CD4-positive, alpha-beta T cell (primary cell): ENCODE measurements around the gene TAF1C. TPM values are rescaled to one million over a fixed set of nuclear protein-coding genes. Genes with fewer than 3 reads are reported as not detected.

Experiments
- ATAC-seq: fragments of 200-7000 bp; cut with Tn5 transposase; one replicate; pipeline ENCODE4 v1.10.0; 2022; ENCODE audit warnings: mild to moderate bottlenecking; ENCODE audit not compliant: poor library complexity
- CTCF ChIA-PET: fragments of 350-600 bp; sonication (Branson Sonifier 250); formaldehyde crosslinking; loops from one replicate; lab custom pipeline; 2021; ENCODE audit warnings: antibody characterized with exemption, inconsistent platforms; lab: Charles Lee
- POLR2A ChIA-PET: fragments of 350-600 bp; sonication (Branson Sonifier 250); formaldehyde crosslinking; loops from one replicate; lab custom pipeline; 2021; ENCODE audit warnings: antibody characterized with exemption, inconsistent platforms; lab: Charles Lee
- DNase-seq, 14 experiments: peaks; one replicate each; pipeline ENCODE4 v3.0.0-alpha.2; 2013 to 2020; ENCODE audit warnings: mixed read lengths in 2 of 14
- H3K27ac ChIP-seq, 2 donors: one replicate each; pipeline versions ENCODE4 v1.5.1 to v1.7.0; 2013; ENCODE audit warnings: low read length in 2 of 2, low read depth in 1 of 2, mild to moderate bottlenecking in 1 of 2
- H3K27me3 ChIP-seq, 2 experiments: 1 replicate in 1 of 2; 2 replicates in 1 of 2; pipeline versions ENCODE4 v1.6.1 to v1.7.0; 2013; ENCODE audit warnings: low read length in 2 of 2, control low read depth in 1 of 2, mild to moderate bottlenecking in 1 of 2, moderate library complexity in 1 of 2; ENCODE audit not compliant: insufficient read depth in 2 of 2, control insufficient read depth in 1 of 2
- H3K36me3 ChIP-seq: one replicate; pipeline ENCODE4 v1.6.1; 2013; ENCODE audit warnings: low read length, control low read depth; ENCODE audit not compliant: insufficient read depth
- H3K4me1 ChIP-seq: one replicate; pipeline ENCODE4 v1.6.1; 2013; ENCODE audit warnings: low read length, control low read depth; ENCODE audit not compliant: insufficient read depth
- H3K4me3 ChIP-seq: one replicate; pipeline ENCODE4 v1.5.1; 2013; ENCODE audit warnings: mild to moderate bottlenecking, low read length, moderate library complexity
- H3K9me3 ChIP-seq, 2 experiments: 1 replicate in 1 of 2; 2 replicates in 1 of 2; pipeline versions ENCODE4 v1.6.1 to v1.7.0; 2013; ENCODE audit warnings: low read length in 2 of 2, mild to moderate bottlenecking in 2 of 2, control low read depth in 1 of 2, moderate library complexity in 1 of 2; ENCODE audit not compliant: control insufficient read depth in 1 of 2, insufficient read depth in 1 of 2
- H3K27ac Mint-ChIP-seq: one replicate; pipeline ENCODE4 v1.8.0; 2020; ENCODE audit warnings: mixed read lengths
- H3K27me3 Mint-ChIP-seq: one replicate; pipeline ENCODE4 v1.8.0; 2021; ENCODE audit warnings: mixed read lengths
- H3K36me3 Mint-ChIP-seq: one replicate; pipeline ENCODE4 v1.8.0; 2021; ENCODE audit warnings: low read depth, mixed read lengths
- H3K4me1 Mint-ChIP-seq: one replicate; pipeline ENCODE4 v1.8.0; 2021; ENCODE audit warnings: low read depth, mixed read lengths
- H3K4me3 Mint-ChIP-seq: one replicate; pipeline ENCODE4 v1.8.0; 2020; ENCODE audit warnings: mild to moderate bottlenecking, mixed read lengths
- H3K9me3 Mint-ChIP-seq: one replicate; pipeline ENCODE4 v1.8.0; 2020; ENCODE audit warnings: mixed read lengths
- intact Hi-C, 2 experiments: fragments of 100-400 bp; cut with DNase I in 1 of 2; cut with micrococcal nuclease in 1 of 2; formaldehyde crosslinking; loops; one replicate each; pipeline versions ENCODE4 v1.15.1 to v1.9.0; 2023 to 2025; cut with DNase I, micrococcal nuclease
- total RNA-seq, 174 experiments: library from RNA in 2 of 174; stranded (reverse) in 2 of 174; gene quantifications; one replicate each; pipeline ENCODE4 v1.2.3 and lab custom pipeline; 2021 to 2026
- TF ChIP-seq, protein P1 (sequence below): fragments of 200-600 bp; IDR thresholded peaks from one replicate; pipeline ENCODE4 v1.8.0; 2022; ENCODE audit warnings: antibody characterized with exemption, mild to moderate bottlenecking

The TAF1C gene
- total RNA-seq, 2 experiments from 2014 or later: 75.6 to 82.1 TPM

GRCh38 chr16:84159800-84160199 lies 27.1 kb downstream of the TAF1C start:
- DNase-seq: no peak
- Mint-ChIP-seq H3K27me3 (peaks cover 41% of the 10 kb centered on the region), H3K4me1 (no peaks in the 10 kb centered on the region), H3K4me3 (no peak overlapping the region), H3K36me3 (no peaks in the 10 kb centered on the region), H3K9me3 (no peaks in the 10 kb centered on the region), H3K27ac (no peak overlapping the region)
- POLR2A ChIA-PET: no interaction called here
- Histone ChIP-seq H3K9me3 (no peaks in the 10 kb centered on the region), H3K4me1 (no peaks in the 10 kb centered on the region), H3K27me3 (peaks cover 0 to 10% of the 10 kb centered on the region in 2 experiments), H3K4me3 (no peak overlapping the region), H3K27ac (no peak overlapping the region), H3K36me3 (no peaks in the 10 kb centered on the region)
- TF ChIP-seq, protein P1, sequence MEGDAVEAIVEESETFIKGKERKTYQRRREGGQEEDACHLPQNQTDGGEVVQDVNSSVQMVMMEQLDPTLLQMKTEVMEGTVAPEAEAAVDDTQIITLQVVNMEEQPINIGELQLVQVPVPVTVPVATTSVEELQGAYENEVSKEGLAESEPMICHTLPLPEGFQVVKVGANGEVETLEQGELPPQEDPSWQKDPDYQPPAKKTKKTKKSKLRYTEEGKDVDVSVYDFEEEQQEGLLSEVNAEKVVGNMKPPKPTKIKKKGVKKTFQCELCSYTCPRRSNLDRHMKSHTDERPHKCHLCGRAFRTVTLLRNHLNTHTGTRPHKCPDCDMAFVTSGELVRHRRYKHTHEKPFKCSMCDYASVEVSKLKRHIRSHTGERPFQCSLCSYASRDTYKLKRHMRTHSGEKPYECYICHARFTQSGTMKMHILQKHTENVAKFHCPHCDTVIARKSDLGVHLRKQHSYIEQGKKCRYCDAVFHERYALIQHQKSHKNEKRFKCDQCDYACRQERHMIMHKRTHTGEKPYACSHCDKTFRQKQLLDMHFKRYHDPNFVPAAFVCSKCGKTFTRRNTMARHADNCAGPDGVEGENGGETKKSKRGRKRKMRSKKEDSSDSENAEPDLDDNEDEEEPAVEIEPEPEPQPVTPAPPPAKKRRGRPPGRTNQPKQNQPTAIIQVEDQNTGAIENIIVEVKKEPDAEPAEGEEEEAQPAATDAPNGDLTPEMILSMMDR: no peak
- intact Hi-C loops: no loop called here
- no peak for ATAC-seq
- CTCF ChIA-PET: no interaction called here

DNA sequence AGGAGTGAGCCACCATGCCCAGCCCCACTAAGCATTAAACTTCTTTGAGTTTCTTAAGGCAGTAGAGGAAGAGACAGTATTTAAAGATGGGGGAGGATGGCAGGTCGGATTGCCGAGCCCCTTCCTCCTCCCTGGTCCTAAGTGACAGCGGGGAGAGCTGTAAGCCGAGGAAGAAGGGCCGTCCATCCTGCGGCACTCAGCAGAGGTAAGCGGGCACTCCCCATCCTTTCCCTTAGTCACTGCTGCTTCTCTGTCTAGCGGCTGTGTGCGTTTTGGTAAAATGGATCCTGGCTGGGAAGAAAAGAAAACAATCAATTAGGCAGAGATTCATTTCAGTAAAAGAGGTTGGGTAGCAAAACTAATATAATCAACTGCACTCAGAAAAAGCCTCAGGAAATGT lies 27.9 kb downstream of the TAF1C start:
- Histone ChIP-seq H3K27me3 (peaks cover 0 to 10% of the 10 kb centered on the region in 2 experiments), H3K4me3 (no peak overlapping the region), H3K36me3 (no peaks in the 10 kb centered on the region), H3K9me3 (no peaks in the 10 kb centered on the region), H3K27ac (no peak overlapping the region), H3K4me1 (no peaks in the 10 kb centered on the region)
- H3K4me1 Mint-ChIP-seq: no peaks in the 10 kb centered on the region
- TF ChIP-seq, protein P1: no peak
- no peaks in the 10 kb centered on the region for H3K36me3 Mint-ChIP-seq
- ChIA-PET CTCF (no interaction called here), POLR2A (no interaction called here)
- peaks cover 33% of the 10 kb centered on the region for H3K27me3 Mint-ChIP-seq
- H3K27ac Mint-ChIP-seq: no peak overlapping the region
- ATAC-seq (no peak), DNase-seq (no peak)
- no peaks in the 10 kb centered on the region for H3K9me3 Mint-ChIP-seq
- no peak overlapping the region for H3K4me3 Mint-ChIP-seq
- intact Hi-C loops: no loop called here

GRCh38 chr16:84156342-84156784 lies 30.5 kb downstream of the TAF1C start:
- Mint-ChIP-seq H3K4me1 (no peaks in the 10 kb centered on the region), H3K9me3 (no peaks in the 10 kb centered on the region), H3K36me3 (no peaks in the 10 kb centered on the region), H3K27me3 (peaks cover 29% of the 10 kb centered on the region), H3K27ac (no peak overlapping the region), H3K4me3 (no peak overlapping the region)
- no peaks in the 10 kb centered on the region for H3K9me3 ChIP-seq
- ChIA-PET POLR2A (no interaction called here), CTCF (interaction anchor here (0.7 to 1.2 kb wide), 3 partner anchors 40 to 254 kb away, joined by 3 read pairs; no protein-coding TSS in a partner anchor)
- H3K4me1 ChIP-seq: no peaks in the 10 kb centered on the region
- no peak overlapping the region for H3K27ac ChIP-seq
- no peak overlapping the region for H3K4me3 ChIP-seq
- intact Hi-C loops: no loop called here
- TF ChIP-seq, protein P1: no peak
- no peaks in the 10 kb centered on the region for H3K36me3 ChIP-seq
- peaks cover 0 to 10% of the 10 kb centered on the region in 2 experiments for H3K27me3 ChIP-seq
- ATAC-seq (no peak), DNase-seq (no peak)
